Pancreas (tissue), 10 donors: ENCODE measurements around the gene TMEM33. TPM values are rescaled to one million over a fixed set of nuclear protein-coding genes. Genes with fewer than 3 reads are reported as not detected.

Source experiments
- ATAC-seq, 4 donors: fragments of 200-7000 bp; cut with Tn5 transposase; one replicate each; pipeline versions ENCODE4 v1.8.0 to v1.9.1; 2020; ENCODE audit warnings: mild to moderate bottlenecking in 4 of 4, moderate library complexity in 4 of 4
- DNase-seq, 6 donors: peaks; one replicate each; pipeline ENCODE4 v3.0.0-alpha.2; 2020
- FAIRE-seq: peaks from 2 replicates; lab custom pipeline; 2012; peaks lifted over from hg19 to GRCh38; lab: Jason Lieb, UNC
- H3K27ac ChIP-seq, 4 donors: fragments of 200-600 bp; sonication (generic); 1 replicate in 3 of 4; 2 replicates in 1 of 4; pipeline versions ENCODE4 v1.5.0 to v1.8.0; 2020
- H3K27me3 ChIP-seq, 4 donors: fragments of 200-600 bp; one replicate each; pipeline ENCODE4 v1.8.0; 2021
- H3K36me3 ChIP-seq, 3 donors: fragments of 200-600 bp; sonication (generic) in 1 of 3; one replicate each; pipeline versions ENCODE4 v1.5.0 to v1.8.0; 2020 to 2021
- H3K4me1 ChIP-seq, 3 donors: fragments of 200-600 bp; one replicate each; pipeline ENCODE4 v1.8.0; 2021
- H3K4me3 ChIP-seq, 4 donors: fragments of 200-600 bp; sonication (generic) in 2 of 4; one replicate each; pipeline versions ENCODE4 v1.5.0 to v1.8.0; 2020 to 2021
- H3K9me3 ChIP-seq, 4 donors: fragments of 200-600 bp; one replicate each; pipeline ENCODE4 v1.8.0; 2021
- CTCF ChIP-seq, 4 donors: fragments of 200-600 bp; sonication (generic) in 3 of 4; IDR thresholded peaks; one replicate each; pipeline versions ENCODE4 v1.5.0 to v1.8.0; 2021; ENCODE audit warnings: antibody characterized with exemption in 4 of 4
- WGBS, 2 donors: extraction: QIAGEN DNeasy Blood & Tissue Kit; methylation state at CpG; one replicate each; pipeline ENCODE4 v1.1.7; 2013; 5-methylcytosine and 5-hydroxymethylcytosine counted together
- intact Hi-C, 3 donors: fragments of 100-400 bp; cut with DNase I; formaldehyde crosslinking; loops; one replicate each; pipeline versions ENCODE4 v1.11.1 to v1.14.2; 2022
- polyA plus RNA-seq, 2 donors: library from polyadenylated mRNA; stranded (reverse); fragments of 200-250 nt; gene quantifications; one replicate each; pipeline ENCODE4 v1.2.3, GENCODE V29; 2013
- total RNA-seq, 6 donors: library from RNA; stranded (reverse); fragmentation: NEBNext Ultra II Directional in 4 of 6; extraction: Animal tissue kit (Norgen Biotek cat#: 25700) in 4 of 6; gene quantifications; one replicate each; pipeline versions ENCODE4 v1.2.1 to v1.2.4, GENCODE V29; 2021 to 2023
- donor health status: healthy with polysubstance abuse.
- donor health status: DM: no; HTN: no; CAD: no; lungs with moderate emphysema.
- donor health status: DM: no; HTN: no; CAD: no.
- donor health status: control.
- donor health status: control.
- donor health status: Bipolar disorder and iron deficiency.
- donor health status: DM: yes; HTN: yes; CAD: no.
- donor health status: DM: no; HTN: no; CAD: no.
- donor health status: DM: no; HTN: no; CAD: no.
- donor health status: DM: yes; HTN: yes; CAD: no.

TMEM33 gene
- total RNA-seq, result 10 to 100 TPM; 12.6 to 31.4 (median 22.8) TPM
- 1 to 10 TPM; 4.2 to 7.2 TPM for polyA plus RNA-seq

GRCh38 chr4:41934901-41935651 lies at the start of gene TMEM33:
Gene TMEM33 (plus strand): TSS chr4:41935429. CDS start chr4:41935485, 56 bp downstream.
- ATAC-seq, result peak; percentile 99
- TF ChIP-seq CTCF (IDR thresholded peaks at IDR 0.05), result no peak
- Histone ChIP-seq H3K4me3 (peak within 1 kb of the TSS; percentile 62 to 95 (median 75)), H3K9me3 (no peaks in the 10 kb centered on the region), H3K36me3 (no peaks in the 10 kb centered on the region), H3K27me3 (no peaks in the 10 kb centered on the region), H3K4me1 (peaks cover 0 to 17% (median 16%) of the 10 kb centered on the region in 3 donors), H3K27ac (peak within 1 kb of the TSS; percentile 38 to 65 (median 42))
- peak; percentile 82 to 89 (median 84) for DNase-seq
- intact Hi-C loops, result no loop called here
- WGBS, 2 donors, result 1 to 2% methylated on average over 49 of the region's 49 CpGs
- no peak for FAIRE-seq

DNA sequence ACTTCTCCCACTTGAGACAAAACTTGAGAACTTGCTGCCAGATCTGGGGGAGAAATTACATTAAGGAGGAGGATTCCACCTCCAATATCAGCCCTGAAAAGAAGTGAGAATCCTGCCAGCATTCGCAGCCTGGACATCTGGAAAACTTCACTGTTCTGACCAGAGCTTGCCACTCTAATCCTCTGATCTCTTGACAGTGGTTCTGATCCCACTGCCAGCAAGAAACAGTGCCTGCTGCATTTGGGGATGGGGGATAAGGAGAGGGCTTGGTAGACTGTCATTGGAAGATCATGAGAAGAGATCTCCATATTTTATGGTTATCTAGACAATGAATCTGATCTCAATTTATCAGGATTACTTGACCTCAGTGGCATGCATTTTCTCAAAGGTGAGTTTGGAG lies 49.8 kb upstream of the TMEM33 start:
- Histone ChIP-seq H3K4me1 (peaks cover 0 to 15% (median 15%) of the 10 kb centered on the region in 3 donors), H3K9me3 (no peaks in the 10 kb centered on the region), H3K27ac (no peak overlapping the region), H3K27me3 (peaks cover 0 to 19% (median 7%) of the 10 kb centered on the region in 4 donors), H3K4me3 (no peak overlapping the region), H3K36me3 (no peaks in the 10 kb centered on the region)
- FAIRE-seq (no peak), ATAC-seq (no peak), DNase-seq (no peak)
- 59 to 69% methylated on average over 1 of the region's 1 CpG for WGBS, 2 donors
- no peak for TF ChIP-seq CTCF (IDR thresholded peaks at IDR 0.05)
- intact Hi-C loops, result loop anchor here in 1 of 3 donors (10.0 kb wide), 1 partner anchor 601 kb away; no protein-coding TSS in a partner anchor

- H3K27me3 ChIP-seq, result peaks cover 0 to 3% (median 1%) of the 10 kb centered on the region in 4 donors
- ATAC-seq (no peak), DNase-seq (no peak), FAIRE-seq (no peak)
- no peak overlapping the region for H3K4me3 ChIP-seq
- no peak for TF ChIP-seq CTCF (IDR thresholded peaks at IDR 0.05)
- 51 to 55% methylated on average over 2 of the region's 2 CpGs for WGBS, 2 donors
- no peaks in the 10 kb centered on the region for H3K36me3 ChIP-seq
- no peak overlapping the region for H3K27ac ChIP-seq
- H3K4me1 ChIP-seq, result peaks cover 0 to 2% (median under 1%) of the 10 kb centered on the region in 3 donors
- intact Hi-C loops, result loop anchor here in 1 of 3 donors (10.0 kb wide), 1 partner anchor 602 kb away; no protein-coding TSS in a partner anchor
- H3K9me3 ChIP-seq, result no peaks in the 10 kb centered on the region
Measured at GRCh38 chr4:41887277-41887676, 48.0 kb upstream of the TMEM33 start.

DNA sequence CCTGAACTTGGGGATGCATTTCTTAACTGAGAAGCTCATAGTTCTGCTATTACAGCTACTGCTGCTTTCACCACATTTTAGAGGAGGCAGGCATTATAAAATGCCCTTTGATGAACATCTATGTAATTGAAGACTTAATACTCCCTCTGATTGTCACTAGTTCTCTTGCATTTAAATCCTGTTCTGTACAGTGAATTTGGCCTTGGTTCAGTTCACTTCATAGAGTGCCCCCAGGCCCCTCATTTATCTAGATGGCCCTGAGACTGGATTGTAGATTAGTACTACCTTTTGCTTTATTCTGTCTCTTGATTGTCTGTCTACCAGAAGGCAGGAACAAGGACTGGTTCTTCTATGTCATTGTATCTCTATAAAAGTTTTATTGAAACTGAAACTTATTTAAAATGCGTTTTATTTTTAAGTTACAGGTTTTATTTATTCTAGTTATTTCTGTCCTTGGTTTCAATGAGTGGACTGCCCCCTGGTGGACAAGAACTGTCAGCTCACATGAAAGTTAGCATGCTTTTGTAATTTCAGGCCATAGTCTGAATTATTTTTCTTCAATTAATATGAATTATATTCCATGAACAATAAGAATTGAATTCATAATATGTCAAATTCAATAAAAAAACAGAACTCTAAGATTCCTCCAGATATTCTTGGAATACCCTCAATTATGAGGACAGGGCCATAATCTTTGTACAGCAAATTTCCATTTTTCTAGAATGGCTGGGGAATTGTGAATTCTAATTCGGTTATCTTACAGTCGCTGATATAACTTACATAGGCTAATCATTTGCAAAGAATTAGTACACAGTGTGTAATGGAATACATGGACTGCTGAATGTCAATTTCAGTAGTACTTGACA lies 47.2 kb upstream of the TMEM33 start:
- Histone ChIP-seq H3K9me3 (no peaks in the 10 kb centered on the region), H3K27me3 (no peaks in the 10 kb centered on the region), H3K4me1 (no peaks in the 10 kb centered on the region), H3K27ac (no peak overlapping the region), H3K36me3 (no peaks in the 10 kb centered on the region), H3K4me3 (no peak overlapping the region)
- peak; percentile 80 to 87 (median 83) for TF ChIP-seq CTCF (IDR thresholded peaks at IDR 0.05)
- WGBS, 2 donors, result 2 to 6% methylated on average over 3 of the region's 3 CpGs
- FAIRE-seq (peak; percentile 96), DNase-seq (peak in 1 of 6 donors; percentile 51), ATAC-seq (peak in 2 of 4 donors; percentile 48 to 56)
- intact Hi-C loops, result loop anchor here in 1 of 3 donors (10.0 kb wide), 1 partner anchor 603 kb away; no protein-coding TSS in a partner anchor
